ENCODE results near the gene GUCD1. TPM values are rescaled to one million over a fixed set of nuclear protein-coding genes. Genes with fewer than 3 reads are reported as not detected.

GUCD1 gene
- total and polyA plus RNA-seq, 2 of the 13 experiments (the other 11 are each of a cell fraction or from before 2014, with no cell fraction given): 128 to 245 TPM

DNA sequence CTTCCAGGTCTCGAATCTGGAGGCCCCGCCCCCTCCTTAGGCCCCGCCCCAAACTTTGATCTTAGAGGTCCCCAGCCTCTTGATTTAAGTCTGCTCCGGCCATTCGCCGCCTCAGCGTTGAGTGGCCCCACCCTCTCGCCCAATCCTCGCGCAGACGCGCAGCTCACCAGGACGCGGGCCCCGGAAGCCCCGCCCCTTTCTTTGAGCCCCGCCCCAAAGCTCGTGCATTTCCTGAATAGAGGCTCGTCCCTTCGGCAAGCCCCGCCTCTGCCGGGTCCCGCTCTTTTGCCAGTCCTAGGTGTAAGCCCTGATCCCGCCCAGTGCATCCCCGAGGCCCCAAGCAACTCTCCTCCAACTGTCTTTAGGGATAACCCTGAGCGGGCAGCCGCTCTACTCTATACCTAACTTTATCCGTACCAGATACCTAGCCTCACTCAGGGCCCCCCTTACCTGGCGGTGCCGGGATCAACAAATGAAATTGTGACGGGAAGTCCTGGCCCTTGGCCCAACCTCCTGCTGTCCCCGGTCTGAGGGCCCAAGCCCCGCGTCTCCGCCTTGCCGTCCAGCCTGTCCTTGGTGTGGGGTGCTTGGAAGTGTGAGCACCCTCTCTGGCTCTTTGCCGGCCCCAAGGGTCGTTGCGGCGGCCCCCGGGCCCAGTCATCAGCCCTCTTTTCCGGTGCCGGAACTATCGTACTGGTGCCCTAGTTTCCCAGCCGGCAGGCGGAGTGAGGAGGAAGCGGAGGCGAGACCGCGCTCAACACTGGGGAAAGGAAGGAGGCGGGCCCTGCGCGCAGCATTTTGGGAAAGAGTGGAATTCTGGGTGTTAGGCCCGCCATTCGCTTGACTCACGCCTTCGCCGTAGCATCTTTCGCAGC is 464 bp upstream of the GUCD1 start, which contains the start of gene SNRPD3 (continued):
- TF ChIP-seq, protein P1, sequence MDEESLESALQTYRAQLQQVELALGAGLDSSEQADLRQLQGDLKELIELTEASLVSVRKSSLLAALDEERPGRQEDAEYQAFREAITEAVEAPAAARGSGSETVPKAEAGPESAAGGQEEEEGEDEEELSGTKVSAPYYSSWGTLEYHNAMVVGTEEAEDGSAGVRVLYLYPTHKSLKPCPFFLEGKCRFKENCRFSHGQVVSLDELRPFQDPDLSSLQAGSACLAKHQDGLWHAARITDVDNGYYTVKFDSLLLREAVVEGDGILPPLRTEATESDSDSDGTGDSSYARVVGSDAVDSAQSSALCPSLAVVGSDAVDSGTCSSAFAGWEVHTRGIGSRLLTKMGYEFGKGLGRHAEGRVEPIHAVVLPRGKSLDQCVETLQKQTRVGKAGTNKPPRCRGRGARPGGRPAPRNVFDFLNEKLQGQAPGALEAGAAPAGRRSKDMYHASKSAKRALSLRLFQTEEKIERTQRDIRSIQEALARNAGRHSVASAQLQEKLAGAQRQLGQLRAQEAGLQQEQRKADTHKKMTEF (CRISPR knock-in tag; IDR thresholded peaks at IDR 0.05): peak; percentile 94
- TF ChIP-seq ZFP36L1 (CRISPR knock-in tag; IDR thresholded peaks at IDR 0.05) (0 out of 2 replicates have a peak, but pooled peaks have one; percentile 39), HHEX (CRISPR knock-in tag; IDR thresholded peaks at IDR 0.05) (no peak; the same call in 1 of the 2 replicates), RFXAP (CRISPR knock-in tag; IDR thresholded peaks at IDR 0.05; ENCODE audit: borderline replicate concordance) (peak; percentile 82; the same call in 1 of the 2 replicates), NR3C1 (CRISPR knock-in tag; IDR thresholded peaks at IDR 0.05) (no peak), FOXM1 (CRISPR knock-in tag; IDR thresholded peaks at IDR 0.05) (0 out of 2 replicates have a peak, but pooled peaks have one; percentile 37), ZNF772 (CRISPR knock-in tag; IDR thresholded peaks at IDR 0.05) (peak; percentile 88; the same call in 1 of the 2 replicates), TOPORS (CRISPR knock-in tag; IDR thresholded peaks at IDR 0.05) (0 out of 2 replicates have a peak, but pooled peaks have one; percentile 64), ZNF329 (CRISPR knock-in tag; IDR thresholded peaks at IDR 0.05; ENCODE audit: low read depth) (peak; percentile 90; the same call in 1 of the 2 replicates), RNF2 (conservative IDR thresholded peaks at IDR 0.05; ENCODE audit: low read depth) (peak; percentile 71; the same call in 1 of the 2 replicates), PAX8 (CRISPR knock-in tag; IDR thresholded peaks at IDR 0.05; ENCODE audit: borderline replicate concordance) (no peak; the same call in 1 of the 2 replicates), TCF12 (IDR thresholded peaks at IDR 0.05) (no peak), TCF12 (CRISPR knock-in tag; IDR thresholded peaks at IDR 0.05) (peak; percentile 81)
- TF ChIP-seq, protein P2, sequence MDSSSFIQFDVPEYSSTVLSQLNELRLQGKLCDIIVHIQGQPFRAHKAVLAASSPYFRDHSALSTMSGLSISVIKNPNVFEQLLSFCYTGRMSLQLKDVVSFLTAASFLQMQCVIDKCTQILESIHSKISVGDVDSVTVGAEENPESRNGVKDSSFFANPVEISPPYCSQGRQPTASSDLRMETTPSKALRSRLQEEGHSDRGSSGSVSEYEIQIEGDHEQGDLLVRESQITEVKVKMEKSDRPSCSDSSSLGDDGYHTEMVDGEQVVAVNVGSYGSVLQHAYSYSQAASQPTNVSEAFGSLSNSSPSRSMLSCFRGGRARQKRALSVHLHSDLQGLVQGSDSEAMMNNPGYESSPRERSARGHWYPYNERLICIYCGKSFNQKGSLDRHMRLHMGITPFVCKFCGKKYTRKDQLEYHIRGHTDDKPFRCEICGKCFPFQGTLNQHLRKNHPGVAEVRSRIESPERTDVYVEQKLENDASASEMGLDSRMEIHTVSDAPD (CRISPR knock-in tag; IDR thresholded peaks at IDR 0.05): 0 out of 2 replicates have a peak, but pooled peaks have one; percentile 81
- TF ChIP-seq, protein P3, sequence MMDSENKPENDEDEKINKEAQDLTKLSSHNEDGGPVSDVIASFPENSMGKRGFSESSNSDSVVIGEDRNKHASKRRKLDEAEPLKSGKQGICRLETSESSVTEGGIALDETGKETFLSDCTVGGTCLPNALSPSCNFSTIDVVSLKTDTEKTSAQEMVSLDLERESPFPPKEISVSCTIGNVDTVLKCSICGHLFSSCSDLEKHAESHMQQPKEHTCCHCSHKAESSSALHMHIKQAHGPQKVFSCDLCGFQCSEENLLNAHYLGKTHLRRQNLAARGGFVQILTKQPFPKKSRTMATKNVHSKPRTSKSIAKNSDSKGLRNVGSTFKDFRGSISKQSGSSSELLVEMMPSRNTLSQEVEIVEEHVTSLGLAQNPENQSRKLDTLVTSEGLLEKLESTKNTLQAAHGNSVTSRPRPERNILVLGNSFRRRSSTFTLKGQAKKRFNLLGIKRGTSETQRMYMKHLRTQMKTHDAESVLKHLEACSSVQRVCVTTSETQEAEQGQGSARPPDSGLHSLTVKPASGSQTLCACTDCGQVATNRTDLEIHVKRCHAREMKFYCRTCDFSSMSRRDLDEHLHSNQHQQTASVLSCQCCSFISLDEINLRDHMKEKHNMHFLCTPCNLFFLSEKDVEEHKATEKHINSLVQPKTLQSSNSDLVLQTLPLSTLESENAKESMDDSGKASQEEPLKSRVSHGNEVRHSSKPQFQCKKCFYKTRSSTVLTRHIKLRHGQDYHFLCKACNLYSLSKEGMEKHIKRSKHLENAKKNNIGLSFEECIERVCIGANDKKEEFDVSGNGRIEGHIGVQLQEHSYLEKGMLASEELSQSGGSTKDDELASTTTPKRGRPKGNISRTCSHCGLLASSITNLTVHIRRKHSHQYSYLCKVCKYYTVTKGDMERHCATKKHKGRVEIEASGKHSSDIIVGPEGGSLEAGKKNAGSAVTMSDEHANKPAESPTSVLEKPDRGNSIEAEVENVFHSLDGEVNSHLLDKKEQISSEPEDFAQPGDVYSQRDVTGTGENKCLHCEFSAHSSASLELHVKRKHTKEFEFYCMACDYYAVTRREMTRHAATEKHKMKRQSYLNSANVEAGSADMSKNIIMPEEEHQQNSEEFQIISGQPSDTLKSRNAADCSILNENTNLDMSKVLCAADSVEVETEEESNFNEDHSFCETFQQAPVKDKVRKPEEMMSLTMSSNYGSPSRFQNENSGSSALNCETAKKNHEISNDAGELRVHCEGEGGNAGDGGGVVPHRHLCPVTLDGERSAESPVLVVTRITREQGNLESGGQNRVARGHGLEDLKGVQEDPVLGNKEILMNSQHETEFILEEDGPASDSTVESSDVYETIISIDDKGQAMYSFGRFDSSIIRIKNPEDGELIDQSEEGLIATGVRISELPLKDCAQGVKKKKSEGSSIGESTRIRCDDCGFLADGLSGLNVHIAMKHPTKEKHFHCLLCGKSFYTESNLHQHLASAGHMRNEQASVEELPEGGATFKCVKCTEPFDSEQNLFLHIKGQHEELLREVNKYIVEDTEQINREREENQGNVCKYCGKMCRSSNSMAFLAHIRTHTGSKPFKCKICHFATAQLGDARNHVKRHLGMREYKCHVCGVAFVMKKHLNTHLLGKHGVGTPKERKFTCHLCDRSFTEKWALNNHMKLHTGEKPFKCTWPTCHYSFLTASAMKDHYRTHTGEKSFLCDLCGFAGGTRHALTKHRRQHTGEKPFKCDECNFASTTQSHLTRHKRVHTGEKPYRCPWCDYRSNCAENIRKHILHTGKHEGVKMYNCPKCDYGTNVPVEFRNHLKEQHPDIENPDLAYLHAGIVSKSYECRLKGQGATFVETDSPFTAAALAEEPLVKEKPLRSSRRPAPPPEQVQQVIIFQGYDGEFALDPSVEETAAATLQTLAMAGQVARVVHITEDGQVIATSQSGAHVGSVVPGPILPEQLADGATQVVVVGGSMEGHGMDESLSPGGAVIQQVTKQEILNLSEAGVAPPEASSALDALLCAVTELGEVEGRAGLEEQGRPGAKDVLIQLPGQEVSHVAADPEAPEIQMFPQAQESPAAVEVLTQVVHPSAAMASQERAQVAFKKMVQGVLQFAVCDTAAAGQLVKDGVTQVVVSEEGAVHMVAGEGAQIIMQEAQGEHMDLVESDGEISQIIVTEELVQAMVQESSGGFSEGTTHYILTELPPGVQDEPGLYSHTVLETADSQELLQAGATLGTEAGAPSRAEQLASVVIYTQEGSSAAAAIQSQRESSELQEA (CRISPR knock-in tag; IDR thresholded peaks at IDR 0.05; ENCODE audit: not compliant biosample characterization): peak; percentile 59
- TF ChIP-seq, protein P4, sequence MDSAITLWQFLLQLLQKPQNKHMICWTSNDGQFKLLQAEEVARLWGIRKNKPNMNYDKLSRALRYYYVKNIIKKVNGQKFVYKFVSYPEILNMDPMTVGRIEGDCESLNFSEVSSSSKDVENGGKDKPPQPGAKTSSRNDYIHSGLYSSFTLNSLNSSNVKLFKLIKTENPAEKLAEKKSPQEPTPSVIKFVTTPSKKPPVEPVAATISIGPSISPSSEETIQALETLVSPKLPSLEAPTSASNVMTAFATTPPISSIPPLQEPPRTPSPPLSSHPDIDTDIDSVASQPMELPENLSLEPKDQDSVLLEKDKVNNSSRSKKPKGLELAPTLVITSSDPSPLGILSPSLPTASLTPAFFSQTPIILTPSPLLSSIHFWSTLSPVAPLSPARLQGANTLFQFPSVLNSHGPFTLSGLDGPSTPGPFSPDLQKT (CRISPR knock-in tag; IDR thresholded peaks at IDR 0.05; ENCODE audit: borderline replicate concordance): 0 out of 2 replicates have a peak, but pooled peaks have one; percentile 42
